Mesenchymal stem cell (in vitro differentiated cells and primary cell): ENCODE data around the gene RUNX2.
A peak's percentile ranks its signal among the peaks of the same experiment; 100 is the strongest.

ENCODE experiments used
- DNase-seq: peaks from one replicate; pipeline ENCODE4 v3.0.0-alpha.2; 2013
- H2AFZ ChIP-seq: one replicate; pipeline ENCODE4 v1.6.1; 2013; ENCODE audit warnings: low read depth, mild to moderate bottlenecking, control low read depth, inconsistent platforms, low read length, moderate library complexity
- H2AK5ac ChIP-seq: 2 replicates; pipeline ENCODE4 v1.6.1; 2013; ENCODE audit warnings: low read length, moderate library complexity, mild to moderate bottlenecking, inconsistent platforms; ENCODE audit not compliant: severe bottlenecking
- H2BK120ac ChIP-seq: one replicate; pipeline ENCODE4 v1.6.1; 2013; ENCODE audit warnings: low read depth, mild to moderate bottlenecking, inconsistent platforms, low read length, moderate library complexity
- H2BK12ac ChIP-seq, 2 experiments: one replicate each; pipeline ENCODE4 v1.6.1; 2013; ENCODE audit warnings: inconsistent platforms in 2 of 2, low read length in 2 of 2, mild to moderate bottlenecking in 2 of 2, moderate library complexity in 2 of 2, control low read depth in 1 of 2
- H2BK15ac ChIP-seq: one replicate; pipeline ENCODE4 v1.6.1; 2013; ENCODE audit warnings: mild to moderate bottlenecking, low read depth, inconsistent platforms; ENCODE audit not compliant: poor library complexity, severe bottlenecking
- H2BK5ac ChIP-seq: 2 replicates; pipeline ENCODE4 v1.6.1; 2013; ENCODE audit warnings: low read depth, mild to moderate bottlenecking, low read length, control low read depth, inconsistent platforms; ENCODE audit not compliant: poor library complexity, severe bottlenecking
- H3K14ac ChIP-seq, 2 experiments: one replicate each; pipeline ENCODE4 v1.6.1; 2013; ENCODE audit warnings: inconsistent platforms in 2 of 2, low read length in 2 of 2, control low read depth in 1 of 2, mild to moderate bottlenecking in 1 of 2, moderate library complexity in 1 of 2
- H3K18ac ChIP-seq, 2 experiments: one replicate each; pipeline ENCODE4 v1.6.1; 2013; ENCODE audit warnings: inconsistent platforms in 2 of 2, low read length in 2 of 2, control low read depth in 1 of 2, low read depth in 1 of 2, mild to moderate bottlenecking in 1 of 2
- H3K23ac ChIP-seq, 2 experiments: one replicate each; pipeline ENCODE4 v1.6.1; 2013; ENCODE audit warnings: inconsistent platforms in 2 of 2, low read length in 2 of 2, mild to moderate bottlenecking in 2 of 2, moderate library complexity in 2 of 2, control low read depth in 1 of 2
- H3K27ac ChIP-seq: 2 replicates; pipeline ENCODE4 v1.5.1; 2013; ENCODE audit warnings: mild to moderate bottlenecking, moderate library complexity, low read length, control low read depth, inconsistent platforms; ENCODE audit not compliant: poor library complexity, severe bottlenecking
- H3K27me3 ChIP-seq, 2 experiments: 2 replicates each; pipeline versions ENCODE4 v1.6.1 to v1.7.0; 2013; ENCODE audit warnings: low read length in 2 of 2, mild to moderate bottlenecking in 2 of 2, moderate library complexity in 2 of 2, control low read depth in 1 of 2, inconsistent platforms in 1 of 2; ENCODE audit not compliant: control insufficient read depth in 1 of 2, insufficient read depth in 1 of 2
- H3K36me3 ChIP-seq, 2 experiments: 2 replicates each; pipeline versions ENCODE4 v1.6.1 to v1.7.0; 2013; ENCODE audit warnings: low read length in 2 of 2, control low read depth in 1 of 2, inconsistent platforms in 1 of 2, low read depth in 1 of 2, mild to moderate bottlenecking in 1 of 2; ENCODE audit not compliant: insufficient read depth in 2 of 2, control insufficient read depth in 1 of 2
- H3K4ac ChIP-seq, 2 experiments: one replicate each; pipeline ENCODE4 v1.6.1; 2013; ENCODE audit warnings: inconsistent platforms in 2 of 2, low read length in 2 of 2, mild to moderate bottlenecking in 2 of 2, moderate library complexity in 2 of 2, control low read depth in 1 of 2, low read depth in 1 of 2
- H3K4me1 ChIP-seq: 2 replicates; pipeline ENCODE4 v1.6.1; 2013; ENCODE audit warnings: low read depth, low read length, control low read depth; ENCODE audit not compliant: control insufficient read depth, insufficient read depth
- H3K4me2 ChIP-seq: 2 replicates; pipeline ENCODE4 v1.6.1; 2013; ENCODE audit warnings: low read length, mild to moderate bottlenecking, inconsistent platforms; ENCODE audit not compliant: poor library complexity, severe bottlenecking
- H3K4me3 ChIP-seq, 2 experiments: 2 replicates each; pipeline versions ENCODE4 v1.5.1 to v1.7.0; 2013; ENCODE audit warnings: low read length in 2 of 2, mild to moderate bottlenecking in 2 of 2, control low read depth in 1 of 2, low read depth in 1 of 2; ENCODE audit not compliant: insufficient read depth in 1 of 2
- H3K79me1 ChIP-seq: replicated peaks from 2 replicates; pipeline ENCODE4 v1.6.1; 2013; ENCODE audit warnings: mild to moderate bottlenecking, control low read depth, low read length, inconsistent platforms; ENCODE audit not compliant: poor library complexity, severe bottlenecking
- H3K9ac ChIP-seq: 2 replicates; pipeline ENCODE4 v1.7.0; 2013; ENCODE audit warnings: mild to moderate bottlenecking, low read length, moderate library complexity
- H3K9me3 ChIP-seq: 2 replicates; pipeline ENCODE4 v1.7.0; 2013; ENCODE audit warnings: mild to moderate bottlenecking, low read length; ENCODE audit not compliant: control insufficient read depth
- H4K8ac ChIP-seq: one replicate; pipeline ENCODE4 v1.6.1; 2013; ENCODE audit warnings: inconsistent platforms, mild to moderate bottlenecking, low read length, moderate library complexity
- H4K91ac ChIP-seq: one replicate; pipeline ENCODE4 v1.6.1; 2013; ENCODE audit warnings: mild to moderate bottlenecking, low read length, inconsistent platforms
- WGBS: methylation state at CpG from one replicate; pipeline ENCODE4 v1.1.7; 2013; ENCODE audit warnings: mixed read lengths; 5-methylcytosine and 5-hydroxymethylcytosine counted together

Gene RUNX2

GRCh38 chr6:45704056-45704800 is 376.1 kb downstream of the RUNX2 start:
- H2BK120ac ChIP-seq: no peak overlapping the region
- no peak overlapping the region for H2BK15ac ChIP-seq
- WGBS: 94% methylated on average over 2 of the region's 3 CpGs
- no peak overlapping the region for H3K4me3 ChIP-seq
- no peak overlapping the region for H3K18ac ChIP-seq
- H4K91ac ChIP-seq: no peak overlapping the region
- no peaks in the 10 kb centered on the region for H3K36me3 ChIP-seq
- no peaks in the 10 kb centered on the region for H3K9me3 ChIP-seq
- H2AFZ ChIP-seq: no peak overlapping the region
- H3K23ac ChIP-seq: no peak overlapping the region
- H3K27me3 ChIP-seq: no peaks in the 10 kb centered on the region
- DNase-seq: no peak
- H3K14ac ChIP-seq: no peak overlapping the region
- H3K79me1 ChIP-seq: no peaks in the 10 kb centered on the region
- no peak overlapping the region for H3K9ac ChIP-seq
- H3K4me1 ChIP-seq: peaks cover 3% of the 10 kb centered on the region
- H3K4me2 ChIP-seq: no peak overlapping the region
- H3K4ac ChIP-seq: no peak overlapping the region
- H2BK5ac ChIP-seq: no peak overlapping the region
- H2BK12ac ChIP-seq: no peak overlapping the region
- H4K8ac ChIP-seq: no peak overlapping the region
- no peak overlapping the region for H2AK5ac ChIP-seq
- peak overlapping the region; percentile 11 for H3K27ac ChIP-seq

- no peak overlapping the region for H3K4ac ChIP-seq
- H4K8ac ChIP-seq: no peak overlapping the region
- no peaks in the 10 kb centered on the region for H3K9me3 ChIP-seq
- H2BK15ac ChIP-seq: no peak overlapping the region
- no peak overlapping the region for H3K9ac ChIP-seq
- DNase-seq: no peak
- H3K27ac ChIP-seq: no peak overlapping the region
- H3K36me3 ChIP-seq: no peaks in the 10 kb centered on the region
- H2AK5ac ChIP-seq: peak overlapping the region; percentile 81
- H3K4me1 ChIP-seq: peaks cover 1% of the 10 kb centered on the region
- no peaks in the 10 kb centered on the region for H3K27me3 ChIP-seq
- no peak overlapping the region for H2BK12ac ChIP-seq
- no peak overlapping the region for H2AFZ ChIP-seq
- no peak overlapping the region for H2BK120ac ChIP-seq
- H3K4me3 ChIP-seq: no peak overlapping the region
- no peak overlapping the region for H3K4me2 ChIP-seq
- no peak overlapping the region for H2BK5ac ChIP-seq
- WGBS: 90% methylated on average over 4 of the region's 4 CpGs
- no peak overlapping the region for H3K23ac ChIP-seq
- no peak overlapping the region for H3K14ac ChIP-seq
- H3K79me1 ChIP-seq: no peaks in the 10 kb centered on the region
- H3K18ac ChIP-seq: no peak overlapping the region
- H4K91ac ChIP-seq: no peak overlapping the region
Measured at GRCh38 chr6:45705137-45705855, 377.2 kb downstream of the RUNX2 start.

- Histone ChIP-seq H3K4me2 (no peak overlapping the region), H4K91ac (no peak overlapping the region), H3K4me3 (no peak overlapping the region), H4K8ac (no peak overlapping the region), H3K4me1 (peaks cover 5% of the 10 kb centered on the region), H3K14ac (no peak overlapping the region), H2AK5ac (no peak overlapping the region), H2BK5ac (no peak overlapping the region), H2AFZ (no peak overlapping the region), H2BK120ac (no peak overlapping the region), H3K9me3 (no peaks in the 10 kb centered on the region), H3K79me1 (no peaks in the 10 kb centered on the region), H2BK12ac (no peak overlapping the region), H3K18ac (no peak overlapping the region), H3K36me3 (no peaks in the 10 kb centered on the region), H3K27ac (no peak overlapping the region), H3K27me3 (no peaks in the 10 kb centered on the region), H3K23ac (peak overlapping the region in 1 of 2 experiments; percentile 43), H2BK15ac (no peak overlapping the region), H3K4ac (no peak overlapping the region), H3K9ac (no peak overlapping the region)
- DNase-seq: no peak
- WGBS: 45% methylated on average over 2 of the region's 2 CpGs
Measured at GRCh38 chr6:45706319-45706718, 378.2 kb downstream of the RUNX2 start.

- H3K79me1 ChIP-seq: no peaks in the 10 kb centered on the region
- no peak overlapping the region for H2AK5ac ChIP-seq
- H3K4me1 ChIP-seq: peaks cover 5% of the 10 kb centered on the region
- H2BK12ac ChIP-seq: peak overlapping the region in 1 of 2 experiments; percentile 21
- no peaks in the 10 kb centered on the region for H3K27me3 ChIP-seq
- no peak overlapping the region for H3K4me3 ChIP-seq
- no peak for DNase-seq
- no peak overlapping the region for H2BK5ac ChIP-seq
- H4K8ac ChIP-seq: no peak overlapping the region
- H3K36me3 ChIP-seq: no peaks in the 10 kb centered on the region
- H3K4me2 ChIP-seq: no peak overlapping the region
- no peak overlapping the region for H3K23ac ChIP-seq
- H4K91ac ChIP-seq: no peak overlapping the region
- no peak overlapping the region for H3K27ac ChIP-seq
- H3K9ac ChIP-seq: no peak overlapping the region
- H3K4ac ChIP-seq: no peak overlapping the region
- H2BK15ac ChIP-seq: no peak overlapping the region
- no peaks in the 10 kb centered on the region for H3K9me3 ChIP-seq
- no peak overlapping the region for H2BK120ac ChIP-seq
- no peak overlapping the region for H3K14ac ChIP-seq
- H3K18ac ChIP-seq: no peak overlapping the region
- 93% methylated on average over 6 of the region's 6 CpGs for WGBS
- H2AFZ ChIP-seq: no peak overlapping the region
Measured at GRCh38 chr6:45707176-45707575, 379.0 kb downstream of the RUNX2 start.
